ENCODE measurements around the gene SLC29A4. TPM values are rescaled to one million over a fixed set of nuclear protein-coding genes. Genes with fewer than 3 reads are reported as not detected.

SLC29A4 gene
- total RNA-seq, 1 donor from 2014 or later = 0.48 TPM

GRCh38 chr7:5324961-5325360, 42.2 kb downstream of the SLC29A4 start:
- ATAC-seq = no peak

GRCh38 chr7:5330288-5330687, 47.5 kb downstream of the SLC29A4 start:
- no peak for ATAC-seq

- peak; percentile 21 for ATAC-seq
Observed at GRCh38 chr7:5332579-5332978, 49.8 kb downstream of the SLC29A4 start.

GRCh38 chr7:5333121-5334045, 50.6 kb downstream of the SLC29A4 start:
- peak; percentile 15 for ATAC-seq

GRCh38 chr7:5334671-5335070, 51.9 kb downstream of the SLC29A4 start:
- ATAC-seq = peak; percentile 12

- no peak for ATAC-seq
Observed at GRCh38 chr7:5337047-5337446, 54.3 kb downstream of the SLC29A4 start.

GRCh38 chr7:5339955-5340354, 57.2 kb downstream of the SLC29A4 start:
- ATAC-seq = no peak

- ATAC-seq = no peak
Observed at GRCh38 chr7:5342631-5343030, 59.9 kb downstream of the SLC29A4 start.

GRCh38 chr7:5343884-5344283, 61.1 kb downstream of the SLC29A4 start:
- no peak for ATAC-seq

GRCh38 chr7:5344342-5344741, 61.6 kb downstream of the SLC29A4 start:
- no peak for ATAC-seq

- peak; percentile 9 for ATAC-seq
Observed at GRCh38 chr7:5345171-5345570, 62.4 kb downstream of the SLC29A4 start.

- ATAC-seq = peak; percentile 15
Observed at GRCh38 chr7:5345671-5346070, 62.9 kb downstream of the SLC29A4 start.

GRCh38 chr7:5348134-5349004, 65.6 kb downstream of the SLC29A4 start:
- no peak for ATAC-seq

GRCh38 chr7:5349005-5349380, 66.2 kb downstream of the SLC29A4 start:
- no peak for ATAC-seq

GRCh38 chr7:5349437-5350173, 66.9 kb downstream of the SLC29A4 start:
- no peak for ATAC-seq

GRCh38 chr7:5350174-5350463, 67.4 kb downstream of the SLC29A4 start:
- no peak for ATAC-seq

GRCh38 chr7:5350600-5351385, 68.0 kb downstream of the SLC29A4 start:
- ATAC-seq = no peak

GRCh38 chr7:5351507-5352265, 68.9 kb downstream of the SLC29A4 start:
- ATAC-seq = no peak

GRCh38 chr7:5352440-5353010, 69.8 kb downstream of the SLC29A4 start:
- no peak for ATAC-seq

- ATAC-seq = peak; percentile 83
Observed at GRCh38 chr7:5354460-5355232, 71.9 kb downstream of the SLC29A4 start.

Data from esophagus mucosa (tissue), 1 donor.